AG09309 (cell line): ENCODE data around the gene NIN.

ENCODE experiments used
- DNase-seq: peaks from one replicate; pipeline ENCODE4 v3.0.0-alpha.2; 2010; ENCODE audit warnings: low read depth
- H3K4me3 ChIP-seq: 2 replicates; pipeline ENCODE4 v1.5.1; 2011; ENCODE audit warnings: mild to moderate bottlenecking, low read depth, low read length, moderate library complexity; ENCODE audit not compliant: control insufficient read depth
- TF ChIP-seq, protein P1 (sequence below): IDR thresholded peaks from 2 replicates; pipeline ENCODE4 v1.5.1; 2011; ENCODE audit warnings: mild to moderate bottlenecking, low read depth, low read length, inconsistent platforms; ENCODE audit not compliant: insufficient read depth, control insufficient read depth; ENCODE audit errors: missing control alignments

The NIN gene

DNA sequence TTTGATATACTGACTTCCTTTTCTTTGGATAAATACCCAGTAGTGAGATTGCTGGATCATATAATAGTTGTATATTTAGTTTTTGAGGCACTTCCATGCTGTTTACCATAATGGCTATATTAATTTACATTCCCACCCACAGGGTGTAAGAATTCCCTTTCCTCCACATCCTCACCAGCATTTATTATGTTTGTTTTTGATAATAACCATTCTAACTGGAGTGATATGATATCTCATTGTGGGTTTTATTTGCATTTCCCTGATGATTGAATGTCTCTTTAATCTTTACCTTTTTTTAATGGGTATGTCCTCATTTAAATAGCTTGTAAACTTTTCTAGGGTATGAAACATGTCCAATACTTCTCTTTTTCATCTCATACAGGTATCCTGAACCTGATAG lies 151.3 kb downstream of the NIN start:
- TF ChIP-seq, protein P1, sequence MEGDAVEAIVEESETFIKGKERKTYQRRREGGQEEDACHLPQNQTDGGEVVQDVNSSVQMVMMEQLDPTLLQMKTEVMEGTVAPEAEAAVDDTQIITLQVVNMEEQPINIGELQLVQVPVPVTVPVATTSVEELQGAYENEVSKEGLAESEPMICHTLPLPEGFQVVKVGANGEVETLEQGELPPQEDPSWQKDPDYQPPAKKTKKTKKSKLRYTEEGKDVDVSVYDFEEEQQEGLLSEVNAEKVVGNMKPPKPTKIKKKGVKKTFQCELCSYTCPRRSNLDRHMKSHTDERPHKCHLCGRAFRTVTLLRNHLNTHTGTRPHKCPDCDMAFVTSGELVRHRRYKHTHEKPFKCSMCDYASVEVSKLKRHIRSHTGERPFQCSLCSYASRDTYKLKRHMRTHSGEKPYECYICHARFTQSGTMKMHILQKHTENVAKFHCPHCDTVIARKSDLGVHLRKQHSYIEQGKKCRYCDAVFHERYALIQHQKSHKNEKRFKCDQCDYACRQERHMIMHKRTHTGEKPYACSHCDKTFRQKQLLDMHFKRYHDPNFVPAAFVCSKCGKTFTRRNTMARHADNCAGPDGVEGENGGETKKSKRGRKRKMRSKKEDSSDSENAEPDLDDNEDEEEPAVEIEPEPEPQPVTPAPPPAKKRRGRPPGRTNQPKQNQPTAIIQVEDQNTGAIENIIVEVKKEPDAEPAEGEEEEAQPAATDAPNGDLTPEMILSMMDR = no peak
- H3K4me3 ChIP-seq = no peak overlapping the region
- no peak for DNase-seq

DNA sequence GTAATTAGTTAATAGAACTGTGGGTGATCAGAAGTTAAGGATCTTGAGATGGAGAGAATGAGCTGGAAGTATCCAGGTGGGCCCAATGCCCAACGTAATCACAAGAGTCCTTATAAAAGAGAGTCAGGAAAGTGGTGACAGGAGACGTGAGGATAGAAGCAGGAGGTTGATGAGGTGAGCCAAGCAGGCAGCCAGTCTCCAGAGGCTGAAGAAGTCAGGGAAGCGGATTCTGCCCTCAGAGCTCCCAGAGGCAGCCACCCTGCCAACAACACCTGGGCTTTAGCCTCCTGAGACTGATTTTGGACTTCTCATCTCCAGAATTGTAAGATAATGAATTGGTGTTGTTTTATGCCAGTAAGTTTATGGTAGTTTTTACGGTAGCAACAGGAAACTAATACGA lies 152.8 kb downstream of the NIN start:
- no peak for DNase-seq
- TF ChIP-seq, protein P1 = no peak
- H3K4me3 ChIP-seq = no peak overlapping the region

DNA sequence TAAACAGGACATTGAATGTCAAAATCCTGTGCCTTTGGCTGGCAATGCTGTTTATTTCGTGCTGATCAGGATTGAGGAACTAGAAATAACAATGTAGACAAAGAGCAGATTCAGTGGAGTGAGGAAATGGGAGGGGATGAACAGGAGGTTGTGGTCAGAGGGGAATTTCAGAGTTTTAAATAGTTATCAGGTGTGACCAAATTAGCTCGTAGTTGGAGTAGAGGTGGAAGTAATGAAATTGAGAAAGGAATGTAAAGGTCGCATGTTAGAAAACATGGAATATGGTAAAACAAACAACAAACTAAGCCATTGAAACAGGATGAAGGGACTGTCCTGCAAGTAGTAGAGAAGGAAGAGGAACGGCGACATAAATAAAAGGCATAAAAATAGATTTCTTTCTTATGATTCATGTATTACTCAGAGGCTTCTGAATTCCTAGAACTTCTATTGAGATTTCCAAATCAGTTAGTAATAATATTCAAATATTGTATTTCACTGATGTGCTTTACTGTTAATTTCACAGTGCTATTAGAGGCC lies 153.4 kb downstream of the NIN start:
- no peak for DNase-seq
- TF ChIP-seq, protein P1 = no peak
- no peak overlapping the region for H3K4me3 ChIP-seq

DNA sequence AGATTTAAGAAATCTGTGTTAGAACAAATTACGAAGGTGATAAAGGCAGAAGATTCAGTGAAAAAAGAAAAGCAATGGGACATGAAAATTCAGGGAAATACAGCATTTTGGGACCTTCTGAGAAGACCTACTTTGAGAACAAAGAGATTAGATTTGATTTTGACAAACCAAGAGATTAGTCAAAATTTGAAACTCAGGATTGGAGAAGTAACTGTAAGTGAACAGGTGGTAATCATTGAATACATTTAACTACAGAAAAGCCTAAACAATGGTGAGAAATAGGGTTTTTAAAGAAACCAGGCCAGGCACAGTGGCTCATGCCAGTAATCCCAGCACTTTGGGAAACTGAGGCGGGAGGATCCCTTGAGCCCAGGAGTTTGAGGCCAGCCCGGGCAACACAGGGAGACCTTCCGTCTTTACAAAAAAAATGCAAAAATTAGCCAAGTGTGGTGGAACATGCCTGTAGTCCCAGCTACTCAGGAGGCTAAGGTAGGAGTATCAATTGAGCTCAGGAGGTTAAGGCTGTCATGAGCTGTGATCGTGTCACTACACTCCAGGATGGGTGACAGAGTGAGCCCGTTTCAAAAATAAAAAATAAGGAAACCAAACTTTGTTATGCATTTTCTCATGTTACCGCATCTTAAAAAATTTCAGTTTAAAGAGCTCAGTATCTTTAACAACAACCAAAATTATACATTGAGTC lies 154.0 kb downstream of the NIN start:
- no peak overlapping the region for H3K4me3 ChIP-seq
- TF ChIP-seq, protein P1 = no peak
- DNase-seq = no peak

DNA sequence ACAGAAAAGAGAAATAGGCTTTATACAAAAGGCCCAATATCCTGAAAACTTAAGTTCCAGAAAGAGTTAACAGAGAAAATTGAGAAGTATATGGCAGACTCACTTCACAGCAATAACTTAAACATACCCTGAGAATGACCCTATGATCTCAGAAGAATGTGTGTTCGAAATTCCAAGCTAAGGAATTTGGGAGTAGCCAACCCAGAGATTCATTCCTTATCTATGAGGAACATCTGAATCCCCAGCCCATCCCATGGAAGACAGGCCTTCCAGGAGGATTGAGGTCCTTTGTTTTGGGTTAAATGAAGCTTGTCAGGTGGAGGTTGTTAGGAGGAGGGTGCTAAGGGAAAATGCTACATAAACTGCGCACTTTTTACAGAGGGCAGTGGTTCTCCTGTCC lies 155.4 kb downstream of the NIN start:
- TF ChIP-seq, protein P1 = no peak
- H3K4me3 ChIP-seq = no peak overlapping the region
- DNase-seq = no peak

DNA sequence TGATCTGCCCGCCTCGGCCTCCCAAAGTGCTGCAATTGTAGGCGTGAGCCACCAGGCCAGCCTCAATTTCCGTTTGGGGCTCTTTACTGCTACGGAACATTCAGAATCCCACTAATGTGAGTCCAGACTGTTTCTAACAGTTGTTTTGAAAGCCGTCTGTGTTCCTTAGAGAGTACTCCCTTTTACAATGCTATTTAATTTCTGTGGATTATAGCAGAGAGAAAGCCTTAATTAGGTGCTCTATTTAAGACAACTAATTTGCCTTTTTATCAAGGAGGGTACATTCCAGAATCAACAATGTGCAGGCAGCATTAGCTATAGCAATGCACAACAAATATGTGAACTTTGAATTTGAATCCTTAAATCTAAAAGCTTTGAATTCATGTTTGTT lies 160.1 kb downstream of the NIN start:
- no peak for DNase-seq

More for the DNA sequence above, 160.1 kb downstream of the NIN start:
- TF ChIP-seq, protein P1 = no peak
- H3K4me3 ChIP-seq = no peak overlapping the region
